Activated CD8-positive, alpha-beta memory T cell treated with anti-CD3 and anti-CD28 coated beads, Interleukin-2, amount 50 U/mL, for 48 hours (primary cell): ENCODE data around the gene RWDD3.

Experiments
- DNase-seq: peaks from one replicate; pipeline ENCODE4 v3.0.0-alpha.2; 2020

RWDD3 gene

GRCh38 chr1:95230768-95231191 lies 3.2 kb upstream of the RWDD3 start:
- no peak for DNase-seq

- no peak for DNase-seq
Observed at GRCh38 chr1:95232646-95233318, 1.2 kb upstream of the RWDD3 start.

GRCh38 chr1:95233319-95233736 lies 682 bp upstream of the RWDD3 start:
- DNase-seq, result peak; percentile 52

GRCh38 chr1:95236784-95237575 lies 3.0 kb downstream of the RWDD3 start:
- no peak for DNase-seq

GRCh38 chr1:95237981-95238703 lies 4.1 kb downstream of the RWDD3 start:
- no peak for DNase-seq

- DNase-seq, result no peak
Observed at GRCh38 chr1:95245029-95245428, 11.0 kb downstream of the RWDD3 start.

GRCh38 chr1:95246511-95246910 lies 12.5 kb downstream of the RWDD3 start:
- DNase-seq, result no peak

GRCh38 chr1:95247607-95248006 lies 13.6 kb downstream of the RWDD3 start:
- DNase-seq, result no peak

GRCh38 chr1:95249916-95250315 lies 15.9 kb downstream of the RWDD3 start:
- DNase-seq, result no peak

- no peak for DNase-seq
Observed at GRCh38 chr1:95252422-95252821, 18.4 kb downstream of the RWDD3 start.

- no peak for DNase-seq
Observed at GRCh38 chr1:95254959-95255358, 20.9 kb downstream of the RWDD3 start.

GRCh38 chr1:95255826-95256225 lies 21.8 kb downstream of the RWDD3 start:
- DNase-seq, result no peak

- no peak for DNase-seq
Observed at GRCh38 chr1:95257758-95258157, 23.7 kb downstream of the RWDD3 start.

GRCh38 chr1:95259245-95259644 lies 25.2 kb downstream of the RWDD3 start:
- DNase-seq, result no peak

GRCh38 chr1:95262913-95263312 lies 28.9 kb downstream of the RWDD3 start:
- no peak for DNase-seq

- no peak for DNase-seq
Observed at GRCh38 chr1:95263450-95263849, 29.4 kb downstream of the RWDD3 start.

- DNase-seq, result no peak
Observed at GRCh38 chr1:95265106-95265505, 31.1 kb downstream of the RWDD3 start.

GRCh38 chr1:95276429-95276828 lies 42.4 kb downstream of the RWDD3 start:
- DNase-seq, result no peak

- DNase-seq, result no peak
Observed at GRCh38 chr1:95278173-95279006, 44.4 kb downstream of the RWDD3 start.

GRCh38 chr1:95281781-95282517 lies 47.9 kb downstream of the RWDD3 start:
- no peak for DNase-seq

GRCh38 chr1:95282518-95282895 lies 48.5 kb downstream of the RWDD3 start:
- no peak for DNase-seq

GRCh38 chr1:95284420-95284819 lies 50.4 kb downstream of the RWDD3 start:
- no peak for DNase-seq
